Fibroblast of lung (primary cell): Measurements from ENCODE around the gene CRYBG1.

Experiments used
- CTCF ChIP-seq, 2 donors: IDR thresholded peaks in 1 of 2; conservative IDR thresholded peaks in 1 of 2; 1 replicate in 1 of 2; 2 replicates in 1 of 2; pipeline ENCODE4 v1.5.1; 2011 to 2012; ENCODE audit warnings: low read length in 2 of 2, control low read depth in 1 of 2, inconsistent platforms in 1 of 2, low read depth in 1 of 2, mild to moderate bottlenecking in 1 of 2
- EZH2 ChIP-seq: IDR thresholded peaks from 2 replicates; pipeline ENCODE4 v1.5.1; 2012; ENCODE audit warnings: low read length, control low read depth, mild to moderate bottlenecking; ENCODE audit errors: missing control alignments

GRCh38 chr6:106519460-106520394 lies 159.2 kb downstream of the CRYBG1 start:
- TF ChIP-seq CTCF (conservative IDR thresholded peaks at IDR 0.05 in 1 of 2, IDR thresholded peaks at IDR 0.05 in 1 of 2; ENCODE audit: low read depth in 1 of 2, low read length in 2 of 2) (no peak), EZH2 (no peak)
